ENCODE results near the gene SBF2. TPM values are rescaled to one million over a fixed set of nuclear protein-coding genes. Genes with fewer than 3 reads are reported as not detected.

SBF2 gene
- polyA plus RNA-seq, 1 donor from 2014 or later: 53.4 TPM

DNA sequence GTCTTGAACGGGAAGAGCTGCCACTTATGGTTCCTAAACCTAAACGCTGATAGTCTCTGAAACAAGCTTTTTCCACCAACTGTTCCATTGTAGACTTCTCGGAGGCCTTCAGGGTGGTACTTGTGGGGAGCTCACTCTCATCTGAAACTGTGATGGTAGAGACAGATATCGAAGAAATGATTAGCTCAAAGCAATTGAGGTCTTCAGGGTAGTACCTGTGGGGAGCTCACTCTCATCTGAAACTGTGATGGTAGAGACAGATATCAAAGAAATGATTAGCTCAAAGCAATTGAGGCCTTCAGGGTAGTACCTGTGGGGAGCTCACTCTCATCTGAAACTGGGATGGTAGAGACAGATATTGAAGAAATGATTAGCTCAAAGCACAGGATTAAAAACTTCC, 454.5 kb downstream of the SBF2 start:
- Histone ChIP-seq H3K9me2 (ENCODE audit: insufficient read depth, low read length) (no peaks in the 10 kb centered on the region), H2AFZ (ENCODE audit: low read depth, low read length) (no peak overlapping the region), H3K4me2 (ENCODE audit: low read length) (no peak overlapping the region), H3K36me3 (ENCODE audit: insufficient read depth, low read length) (no peaks in the 10 kb centered on the region), H3F3A (ENCODE audit: insufficient read depth, low read length, poor library complexity, severe bottlenecking) (no peaks in the 10 kb centered on the region), H3K4me3 (ENCODE audit: low read length) (no peak overlapping the region), H3K27me3 (ENCODE audit: insufficient read depth, low read depth, low read length) (no peaks in the 10 kb centered on the region), H3K9ac (ENCODE audit: low read length) (no peak overlapping the region), H4K20me1 (ENCODE audit: insufficient read depth) (no peaks in the 10 kb centered on the region), H3K27ac (ENCODE audit: low read length) (no peak overlapping the region), H3K9me3 (ENCODE audit: low read length) (no peaks in the 10 kb centered on the region), H3K79me2 (replicated peaks; ENCODE audit: insufficient read depth, low read length) (no peaks in the 10 kb centered on the region)
- TF ChIP-seq SMC3 (conservative IDR thresholded peaks at IDR 0.05; ENCODE audit: poor library complexity) (no peak), MXI1 (conservative IDR thresholded peaks at IDR 0.05; ENCODE audit: poor library complexity, severe bottlenecking) (no peak), RAD21 (conservative IDR thresholded peaks at IDR 0.05) (no peak), TAF1 (IDR thresholded peaks at IDR 0.05; ENCODE audit: low read depth) (no peak), POLR2AphosphoS5 (IDR thresholded peaks at IDR 0.05) (no peak), EZH2 (IDR thresholded peaks at IDR 0.05; ENCODE audit: borderline replicate concordance, insufficient read depth, low read length, poor library complexity, severe bottlenecking) (no peak), EP300 (conservative IDR thresholded peaks at IDR 0.05; ENCODE audit: poor library complexity, severe bottlenecking) (no peak)
- TF ChIP-seq, protein P1, sequence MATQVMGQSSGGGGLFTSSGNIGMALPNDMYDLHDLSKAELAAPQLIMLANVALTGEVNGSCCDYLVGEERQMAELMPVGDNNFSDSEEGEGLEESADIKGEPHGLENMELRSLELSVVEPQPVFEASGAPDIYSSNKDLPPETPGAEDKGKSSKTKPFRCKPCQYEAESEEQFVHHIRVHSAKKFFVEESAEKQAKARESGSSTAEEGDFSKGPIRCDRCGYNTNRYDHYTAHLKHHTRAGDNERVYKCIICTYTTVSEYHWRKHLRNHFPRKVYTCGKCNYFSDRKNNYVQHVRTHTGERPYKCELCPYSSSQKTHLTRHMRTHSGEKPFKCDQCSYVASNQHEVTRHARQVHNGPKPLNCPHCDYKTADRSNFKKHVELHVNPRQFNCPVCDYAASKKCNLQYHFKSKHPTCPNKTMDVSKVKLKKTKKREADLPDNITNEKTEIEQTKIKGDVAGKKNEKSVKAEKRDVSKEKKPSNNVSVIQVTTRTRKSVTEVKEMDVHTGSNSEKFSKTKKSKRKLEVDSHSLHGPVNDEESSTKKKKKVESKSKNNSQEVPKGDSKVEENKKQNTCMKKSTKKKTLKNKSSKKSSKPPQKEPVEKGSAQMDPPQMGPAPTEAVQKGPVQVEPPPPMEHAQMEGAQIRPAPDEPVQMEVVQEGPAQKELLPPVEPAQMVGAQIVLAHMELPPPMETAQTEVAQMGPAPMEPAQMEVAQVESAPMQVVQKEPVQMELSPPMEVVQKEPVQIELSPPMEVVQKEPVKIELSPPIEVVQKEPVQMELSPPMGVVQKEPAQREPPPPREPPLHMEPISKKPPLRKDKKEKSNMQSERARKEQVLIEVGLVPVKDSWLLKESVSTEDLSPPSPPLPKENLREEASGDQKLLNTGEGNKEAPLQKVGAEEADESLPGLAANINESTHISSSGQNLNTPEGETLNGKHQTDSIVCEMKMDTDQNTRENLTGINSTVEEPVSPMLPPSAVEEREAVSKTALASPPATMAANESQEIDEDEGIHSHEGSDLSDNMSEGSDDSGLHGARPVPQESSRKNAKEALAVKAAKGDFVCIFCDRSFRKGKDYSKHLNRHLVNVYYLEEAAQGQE (IDR thresholded peaks at IDR 0.05; ENCODE audit: borderline replicate concordance): no peak
- TF ChIP-seq, protein P2, sequence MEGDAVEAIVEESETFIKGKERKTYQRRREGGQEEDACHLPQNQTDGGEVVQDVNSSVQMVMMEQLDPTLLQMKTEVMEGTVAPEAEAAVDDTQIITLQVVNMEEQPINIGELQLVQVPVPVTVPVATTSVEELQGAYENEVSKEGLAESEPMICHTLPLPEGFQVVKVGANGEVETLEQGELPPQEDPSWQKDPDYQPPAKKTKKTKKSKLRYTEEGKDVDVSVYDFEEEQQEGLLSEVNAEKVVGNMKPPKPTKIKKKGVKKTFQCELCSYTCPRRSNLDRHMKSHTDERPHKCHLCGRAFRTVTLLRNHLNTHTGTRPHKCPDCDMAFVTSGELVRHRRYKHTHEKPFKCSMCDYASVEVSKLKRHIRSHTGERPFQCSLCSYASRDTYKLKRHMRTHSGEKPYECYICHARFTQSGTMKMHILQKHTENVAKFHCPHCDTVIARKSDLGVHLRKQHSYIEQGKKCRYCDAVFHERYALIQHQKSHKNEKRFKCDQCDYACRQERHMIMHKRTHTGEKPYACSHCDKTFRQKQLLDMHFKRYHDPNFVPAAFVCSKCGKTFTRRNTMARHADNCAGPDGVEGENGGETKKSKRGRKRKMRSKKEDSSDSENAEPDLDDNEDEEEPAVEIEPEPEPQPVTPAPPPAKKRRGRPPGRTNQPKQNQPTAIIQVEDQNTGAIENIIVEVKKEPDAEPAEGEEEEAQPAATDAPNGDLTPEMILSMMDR (IDR thresholded peaks at IDR 0.05; ENCODE audit: poor library complexity, severe bottlenecking): no peak

DNA sequence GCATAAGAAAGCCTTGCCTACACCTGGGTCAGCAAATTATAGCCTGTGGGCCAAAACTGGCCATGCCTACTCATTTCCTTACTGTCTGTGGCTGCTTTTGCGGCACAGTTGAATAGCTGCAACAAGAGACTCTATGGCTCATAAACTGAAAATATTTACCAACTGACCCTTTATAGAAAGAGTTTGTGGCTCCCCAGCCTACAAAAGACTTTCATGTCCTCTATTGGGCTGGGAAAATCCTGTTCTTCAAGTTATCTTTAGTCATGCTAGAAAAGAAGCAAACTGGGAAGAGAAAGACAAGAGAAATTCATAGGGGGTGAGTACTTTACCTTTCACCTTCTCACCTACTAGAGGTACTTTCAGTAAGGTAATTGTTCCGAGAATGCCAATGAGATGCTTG, 455.1 kb downstream of the SBF2 start:
- TF ChIP-seq, protein P1 (IDR thresholded peaks at IDR 0.05; ENCODE audit: borderline replicate concordance): no peak
- TF ChIP-seq, protein P2 (IDR thresholded peaks at IDR 0.05; ENCODE audit: poor library complexity, severe bottlenecking): no peak
- TF ChIP-seq RAD21 (conservative IDR thresholded peaks at IDR 0.05) (no peak), EP300 (conservative IDR thresholded peaks at IDR 0.05; ENCODE audit: poor library complexity, severe bottlenecking) (no peak), MXI1 (conservative IDR thresholded peaks at IDR 0.05; ENCODE audit: poor library complexity, severe bottlenecking) (no peak), TAF1 (IDR thresholded peaks at IDR 0.05; ENCODE audit: low read depth) (no peak), SMC3 (conservative IDR thresholded peaks at IDR 0.05; ENCODE audit: poor library complexity) (no peak), POLR2AphosphoS5 (IDR thresholded peaks at IDR 0.05) (no peak), EZH2 (IDR thresholded peaks at IDR 0.05; ENCODE audit: borderline replicate concordance, insufficient read depth, low read length, poor library complexity, severe bottlenecking) (no peak)
- Histone ChIP-seq H3K27me3 (ENCODE audit: insufficient read depth, low read depth, low read length) (no peaks in the 10 kb centered on the region), H3K4me2 (ENCODE audit: low read length) (no peak overlapping the region), H3K36me3 (ENCODE audit: insufficient read depth, low read length) (no peaks in the 10 kb centered on the region), H3K9ac (ENCODE audit: low read length) (no peak overlapping the region), H3K27ac (ENCODE audit: low read length) (no peak overlapping the region), H3K9me3 (ENCODE audit: low read length) (no peaks in the 10 kb centered on the region), H3K4me3 (ENCODE audit: low read length) (no peak overlapping the region), H3K79me2 (replicated peaks; ENCODE audit: insufficient read depth, low read length) (no peaks in the 10 kb centered on the region), H3K9me2 (ENCODE audit: insufficient read depth, low read length) (no peaks in the 10 kb centered on the region), H4K20me1 (ENCODE audit: insufficient read depth) (no peaks in the 10 kb centered on the region), H3F3A (ENCODE audit: insufficient read depth, low read length, poor library complexity, severe bottlenecking) (no peaks in the 10 kb centered on the region), H2AFZ (ENCODE audit: low read depth, low read length) (no peak overlapping the region)
